IPS-18a (cell line): ENCODE results near the gene CFAP161.

Experiments
- H3K27ac ChIP-seq: one replicate; pipeline ENCODE4 v1.5.1; 2013; ENCODE audit warnings: low read length
- H3K27me3 ChIP-seq: one replicate; pipeline ENCODE4 v1.6.1; 2013; ENCODE audit warnings: mild to moderate bottlenecking, low read length; ENCODE audit not compliant: control insufficient read depth, insufficient read depth
- H3K36me3 ChIP-seq: one replicate; pipeline ENCODE4 v1.6.1; 2013; ENCODE audit warnings: low read depth, low read length; ENCODE audit not compliant: control insufficient read depth
- H3K4me1 ChIP-seq: one replicate; pipeline ENCODE4 v1.6.1; 2013; ENCODE audit warnings: low read depth, low read length; ENCODE audit not compliant: control insufficient read depth
- H3K4me3 ChIP-seq: one replicate; pipeline ENCODE4 v1.5.1; 2013; ENCODE audit warnings: low read length
- H3K9ac ChIP-seq: one replicate; pipeline ENCODE4 v1.6.1; 2013; ENCODE audit warnings: mild to moderate bottlenecking, low read length, moderate library complexity
- H3K9me3 ChIP-seq: one replicate; pipeline ENCODE4 v1.6.1; 2013; ENCODE audit warnings: low read depth, low read length; ENCODE audit not compliant: control insufficient read depth

CFAP161 gene

DNA sequence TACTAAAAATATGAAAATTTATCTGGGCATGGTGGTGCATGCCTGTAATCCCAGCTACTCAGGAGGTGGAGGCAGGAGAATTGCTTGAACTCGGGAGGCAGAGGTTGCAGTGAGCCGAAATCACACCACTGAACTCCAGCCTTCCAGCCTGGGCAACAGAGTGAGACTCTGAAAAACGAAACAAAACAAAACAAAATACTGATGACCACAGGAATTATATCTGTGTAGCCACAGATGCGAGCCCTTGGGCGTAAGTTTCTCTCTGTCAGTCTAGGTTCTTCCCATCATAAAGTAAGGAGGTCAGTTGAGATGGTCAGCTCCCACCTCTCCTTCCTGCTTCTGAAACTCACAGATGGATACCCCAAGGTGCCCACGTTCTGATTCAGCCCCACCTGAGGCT lies 37.7 kb upstream of the CFAP161 start:
- Histone ChIP-seq H3K4me3 (no peak overlapping the region), H3K4me1 (no peaks in the 10 kb centered on the region), H3K27ac (no peak overlapping the region), H3K36me3 (no peaks in the 10 kb centered on the region), H3K9me3 (no peaks in the 10 kb centered on the region), H3K27me3 (no peaks in the 10 kb centered on the region), H3K9ac (no peak overlapping the region)

DNA sequence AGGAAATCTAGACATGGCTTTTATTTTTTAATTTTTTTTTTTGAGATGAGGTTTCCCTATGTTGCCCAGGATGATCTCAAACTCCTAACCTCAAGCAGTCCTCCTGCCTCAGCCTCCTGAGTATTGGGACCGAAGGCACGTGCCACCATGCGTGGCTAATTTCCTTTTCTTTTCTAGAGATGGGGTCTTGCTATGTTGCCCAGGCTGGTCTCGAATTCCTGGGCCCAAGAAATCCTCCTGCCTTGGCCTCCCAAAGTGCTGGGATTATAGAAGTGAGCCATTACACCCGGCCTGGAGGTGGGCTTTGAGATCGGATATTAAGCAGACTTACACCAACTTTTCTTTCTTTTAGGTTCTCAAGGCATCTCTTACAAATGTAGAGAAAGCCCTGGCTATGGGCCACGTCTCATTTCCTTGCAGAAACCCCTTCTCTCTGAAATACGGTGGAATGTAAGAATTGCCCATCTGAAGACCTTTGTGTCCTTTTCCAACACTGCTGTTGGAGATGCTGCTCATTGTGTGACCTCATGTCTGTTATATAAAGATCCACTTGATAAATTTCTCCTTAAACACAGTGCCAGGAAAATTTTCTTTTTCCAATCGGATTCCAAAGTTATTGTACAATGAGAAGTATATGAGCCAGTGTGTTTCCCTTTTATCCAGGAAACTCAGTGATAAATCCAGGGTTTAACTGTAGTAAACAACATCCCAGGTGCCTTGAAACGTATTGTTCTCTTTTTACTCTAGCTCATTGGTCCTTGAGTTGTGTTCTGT lies 36.8 kb upstream of the CFAP161 start:
- H3K9ac ChIP-seq, result no peak overlapping the region
- H3K4me1 ChIP-seq, result no peaks in the 10 kb centered on the region
- no peak overlapping the region for H3K4me3 ChIP-seq
- no peaks in the 10 kb centered on the region for H3K9me3 ChIP-seq
- no peaks in the 10 kb centered on the region for H3K27me3 ChIP-seq
- no peaks in the 10 kb centered on the region for H3K36me3 ChIP-seq
- H3K27ac ChIP-seq, result no peak overlapping the region

DNA sequence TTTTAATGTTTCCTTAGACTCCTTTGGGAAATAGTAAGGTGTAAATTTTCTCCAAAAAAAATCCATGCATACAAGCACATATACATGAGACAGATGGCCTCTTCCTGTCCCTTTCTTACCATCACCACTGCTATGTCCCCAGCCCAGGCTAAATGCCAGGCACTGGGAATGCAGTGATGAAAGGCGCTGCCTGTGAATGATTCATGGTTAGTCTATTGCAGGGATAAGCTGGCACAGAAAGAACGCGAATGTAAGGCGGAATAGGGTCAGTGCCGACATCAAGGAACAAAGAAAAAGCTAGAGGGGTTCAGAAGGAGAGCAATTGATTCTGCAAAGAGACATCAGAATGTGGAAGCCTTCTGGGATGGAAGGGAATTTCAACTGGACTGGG lies 36.2 kb upstream of the CFAP161 start:
- Histone ChIP-seq H3K4me1 (no peaks in the 10 kb centered on the region), H3K27me3 (no peaks in the 10 kb centered on the region), H3K36me3 (no peaks in the 10 kb centered on the region), H3K27ac (no peak overlapping the region), H3K9me3 (no peaks in the 10 kb centered on the region), H3K4me3 (no peak overlapping the region), H3K9ac (no peak overlapping the region)

DNA sequence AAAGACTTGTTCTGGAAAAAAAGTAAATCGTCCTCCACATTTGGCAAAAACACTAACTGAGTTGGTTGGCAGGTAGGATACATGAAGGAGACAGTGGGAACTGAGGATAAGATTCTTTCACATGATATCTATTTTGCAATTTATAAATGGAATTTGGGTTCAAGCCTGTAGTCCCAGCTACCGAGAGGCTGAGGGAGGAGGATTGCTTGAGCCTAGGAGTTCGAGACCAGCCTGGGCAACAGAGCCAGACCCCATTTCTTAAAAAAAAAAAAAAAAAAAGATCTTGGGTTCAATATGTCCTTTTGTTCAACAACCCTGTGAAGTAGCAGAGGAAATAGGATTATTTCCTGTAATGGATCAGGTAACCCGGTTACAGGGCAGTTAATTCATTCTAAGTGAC lies 35.7 kb upstream of the CFAP161 start:
- no peak overlapping the region for H3K27ac ChIP-seq
- no peak overlapping the region for H3K9ac ChIP-seq
- H3K27me3 ChIP-seq, result no peaks in the 10 kb centered on the region
- no peaks in the 10 kb centered on the region for H3K9me3 ChIP-seq
- H3K36me3 ChIP-seq, result no peaks in the 10 kb centered on the region
- H3K4me1 ChIP-seq, result no peaks in the 10 kb centered on the region
- no peak overlapping the region for H3K4me3 ChIP-seq

DNA sequence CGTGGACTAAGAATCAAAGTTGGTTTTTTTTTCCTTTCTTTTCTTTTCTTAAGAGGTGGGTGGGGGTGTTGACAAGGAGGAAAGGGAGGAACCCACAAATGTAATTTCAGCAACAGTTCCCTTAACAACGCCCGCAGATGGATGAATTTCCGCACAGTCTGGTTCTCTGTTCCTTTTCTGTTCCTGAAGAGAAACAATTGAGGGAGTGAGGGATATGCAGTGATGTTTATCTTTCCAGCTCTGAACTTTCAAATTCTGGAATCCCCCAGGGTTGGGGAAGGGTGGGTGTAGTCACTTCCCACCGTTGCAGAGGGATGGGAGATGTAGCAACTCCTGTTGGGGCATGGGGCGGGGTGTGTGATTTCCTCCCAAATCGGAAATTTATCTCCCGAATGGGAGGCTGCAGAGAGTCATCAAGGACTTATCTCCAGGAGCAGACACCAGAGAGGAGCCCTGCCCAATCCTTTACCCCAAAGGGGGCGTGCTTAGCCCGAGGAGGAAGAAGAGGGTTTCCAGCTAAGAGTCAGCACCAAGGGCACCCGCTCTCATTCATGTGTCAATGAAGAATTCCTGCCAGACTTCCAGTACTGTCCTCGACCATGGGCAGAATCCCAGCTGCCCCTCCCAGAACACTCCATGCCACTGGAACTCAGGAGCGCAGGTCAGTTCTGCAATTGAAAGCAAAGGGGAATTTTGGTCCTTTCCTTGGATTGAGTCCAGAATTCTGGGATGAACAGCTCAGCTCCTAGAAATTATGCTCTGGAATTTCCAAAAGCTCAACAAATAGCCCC lies 35.0 kb upstream of the CFAP161 start:
- Histone ChIP-seq H3K27ac (no peak overlapping the region), H3K4me3 (no peak overlapping the region), H3K36me3 (no peaks in the 10 kb centered on the region), H3K27me3 (no peaks in the 10 kb centered on the region), H3K9me3 (no peaks in the 10 kb centered on the region), H3K9ac (no peak overlapping the region), H3K4me1 (no peaks in the 10 kb centered on the region)

DNA sequence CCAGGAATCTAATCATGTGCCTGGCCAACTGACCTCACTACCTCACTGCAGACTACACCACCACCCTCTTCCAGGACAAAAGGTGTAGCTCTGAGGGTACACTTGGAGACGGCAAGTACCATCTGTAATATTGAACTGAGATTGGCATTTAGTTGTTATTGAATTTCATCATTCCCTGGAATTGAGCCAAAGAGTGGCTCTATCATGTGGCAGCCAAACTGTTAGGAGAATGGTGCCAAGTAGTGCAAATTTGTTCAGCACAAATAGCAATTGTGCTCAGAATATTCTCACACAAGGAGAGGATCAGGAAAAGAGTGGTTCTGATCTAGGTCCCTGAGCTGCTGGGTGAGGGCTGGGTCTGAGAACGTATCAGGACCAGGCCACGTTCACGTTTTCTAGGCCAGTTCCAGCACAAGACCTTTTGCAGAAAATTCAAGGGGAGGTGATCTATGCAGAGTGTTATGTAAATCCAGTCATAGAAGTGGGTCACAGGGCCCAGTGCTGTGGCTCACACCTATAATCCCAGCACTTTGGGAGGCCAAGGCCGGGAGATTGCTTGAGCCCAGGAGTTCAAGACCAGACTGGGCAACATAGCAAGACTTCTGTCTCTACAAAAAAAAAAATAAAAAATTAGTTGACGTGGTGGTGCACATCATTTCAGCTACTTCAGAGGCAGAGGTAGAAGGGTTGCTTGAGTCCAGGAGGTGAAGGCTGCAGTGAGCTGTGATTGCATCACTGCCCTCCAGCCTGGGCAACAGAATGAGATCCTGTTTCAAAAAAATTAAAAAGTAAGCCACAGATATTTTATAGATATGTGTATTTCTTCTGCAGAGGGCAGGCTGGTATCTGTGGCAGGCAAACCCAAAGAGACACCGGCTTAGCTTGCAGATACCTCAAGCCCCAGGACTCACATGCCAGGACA lies 31.9 kb upstream of the CFAP161 start:
- Histone ChIP-seq H3K4me3 (no peak overlapping the region), H3K4me1 (no peaks in the 10 kb centered on the region), H3K9ac (no peak overlapping the region), H3K27ac (no peak overlapping the region), H3K9me3 (no peaks in the 10 kb centered on the region), H3K36me3 (no peaks in the 10 kb centered on the region), H3K27me3 (no peaks in the 10 kb centered on the region)

DNA sequence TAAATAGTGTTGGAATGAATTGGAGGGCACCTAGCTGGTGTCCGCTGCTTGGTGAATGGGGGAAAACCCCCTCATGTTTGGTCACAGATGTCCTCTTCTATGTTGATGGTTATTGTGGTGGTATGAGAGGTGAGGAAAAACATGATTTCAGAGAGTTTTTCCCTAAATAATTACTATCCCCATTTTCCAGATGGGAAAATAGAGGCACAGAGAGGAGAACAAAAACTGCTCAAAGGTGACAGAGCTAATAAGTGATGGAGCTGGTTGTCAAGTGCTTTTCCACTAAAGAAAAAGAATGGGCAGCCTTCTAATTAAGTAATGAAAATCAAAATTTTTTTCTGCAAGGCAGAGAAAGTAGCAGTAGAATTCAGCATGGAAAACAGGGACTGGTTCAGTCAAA lies 30.2 kb upstream of the CFAP161 start:
- Histone ChIP-seq H3K9me3 (no peaks in the 10 kb centered on the region), H3K27me3 (no peaks in the 10 kb centered on the region), H3K9ac (no peak overlapping the region), H3K4me1 (no peaks in the 10 kb centered on the region), H3K36me3 (no peaks in the 10 kb centered on the region), H3K27ac (no peak overlapping the region), H3K4me3 (no peak overlapping the region)

DNA sequence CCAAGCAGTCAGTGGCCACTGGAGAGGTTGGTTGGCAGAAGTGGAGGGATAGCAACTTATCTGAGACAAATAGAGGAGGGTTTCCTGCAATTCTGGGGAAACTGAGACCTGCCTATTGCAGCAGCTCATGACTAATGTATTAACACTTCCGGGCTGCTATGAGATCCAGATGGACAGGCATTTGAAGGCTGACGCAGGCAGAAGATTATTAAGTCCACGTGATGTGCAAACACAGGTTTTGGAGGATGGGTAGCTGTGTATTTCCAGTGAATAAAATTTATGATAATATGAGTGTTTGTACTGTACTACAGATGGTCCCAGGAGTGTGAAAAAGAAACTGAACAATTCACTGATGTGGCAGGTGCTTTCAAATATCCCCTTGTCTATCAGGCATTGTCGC lies 28.5 kb upstream of the CFAP161 start:
- H3K27me3 ChIP-seq, result no peaks in the 10 kb centered on the region
- no peak overlapping the region for H3K9ac ChIP-seq
- no peaks in the 10 kb centered on the region for H3K4me1 ChIP-seq
- no peaks in the 10 kb centered on the region for H3K9me3 ChIP-seq
- H3K4me3 ChIP-seq, result no peak overlapping the region
- H3K36me3 ChIP-seq, result no peaks in the 10 kb centered on the region
- no peak overlapping the region for H3K27ac ChIP-seq

DNA sequence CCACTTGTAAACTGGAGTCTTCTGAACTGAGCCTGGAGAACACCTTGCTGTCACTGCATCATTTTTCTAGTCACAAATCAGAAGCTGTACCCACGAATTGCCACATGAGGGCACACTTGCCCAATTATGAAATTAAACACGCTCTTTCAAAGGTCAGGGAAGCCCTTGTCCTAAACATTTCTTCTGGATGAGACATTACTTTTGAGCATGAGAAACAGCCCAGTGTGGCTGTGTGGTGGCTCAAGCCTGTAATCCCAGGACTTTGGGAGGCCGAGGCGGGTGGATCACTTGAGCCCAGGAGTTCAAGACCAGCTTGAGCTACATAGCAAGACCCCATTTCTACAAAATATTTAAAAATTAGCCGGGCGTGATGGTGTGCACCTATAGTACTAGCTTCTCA lies 27.5 kb upstream of the CFAP161 start:
- Histone ChIP-seq H3K4me1 (no peaks in the 10 kb centered on the region), H3K36me3 (no peaks in the 10 kb centered on the region), H3K27me3 (no peaks in the 10 kb centered on the region), H3K9ac (no peak overlapping the region), H3K4me3 (no peak overlapping the region), H3K27ac (no peak overlapping the region), H3K9me3 (no peaks in the 10 kb centered on the region)

DNA sequence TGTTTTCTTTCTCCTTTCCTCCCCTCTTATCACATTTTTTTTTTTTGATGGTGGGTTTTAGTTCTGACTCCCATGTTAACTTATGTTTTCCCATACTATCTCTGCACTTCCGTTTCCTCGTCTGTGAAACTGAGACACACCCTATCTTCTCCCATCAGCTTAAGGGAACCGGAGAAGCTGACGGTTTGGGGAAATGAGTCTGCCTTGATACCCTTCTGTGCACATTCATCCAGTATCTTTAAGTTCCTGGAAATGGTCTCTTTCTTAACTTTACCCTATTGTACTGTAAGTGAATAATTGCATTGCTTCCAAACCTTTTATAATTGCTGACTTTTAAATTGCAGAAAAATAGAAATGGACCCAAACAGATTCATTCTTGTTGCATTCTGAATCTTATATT lies 26.2 kb upstream of the CFAP161 start:
- Histone ChIP-seq H3K4me3 (no peak overlapping the region), H3K9me3 (no peaks in the 10 kb centered on the region), H3K27me3 (no peaks in the 10 kb centered on the region), H3K36me3 (no peaks in the 10 kb centered on the region), H3K4me1 (no peaks in the 10 kb centered on the region), H3K9ac (no peak overlapping the region), H3K27ac (no peak overlapping the region)

DNA sequence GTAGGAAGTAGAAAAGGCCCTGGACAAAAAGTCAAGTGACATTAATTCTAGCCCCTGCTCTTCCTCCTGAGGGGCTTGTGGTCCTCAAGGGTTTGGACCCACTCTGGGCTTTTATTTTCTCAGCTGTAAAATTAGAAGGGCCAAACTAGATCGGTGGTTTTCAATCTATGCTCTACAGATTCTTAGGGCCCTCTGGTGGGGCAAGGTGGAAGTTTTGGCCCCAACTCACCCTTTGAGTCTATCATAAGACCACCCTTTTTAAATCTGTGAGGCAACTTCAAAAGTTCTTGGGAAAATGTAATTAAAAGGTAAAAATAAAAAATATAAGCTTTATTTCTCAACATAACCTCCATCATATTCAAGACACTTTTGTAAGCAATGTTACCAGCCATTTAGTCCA lies 25.6 kb upstream of the CFAP161 start:
- Histone ChIP-seq H3K36me3 (no peaks in the 10 kb centered on the region), H3K27ac (no peak overlapping the region), H3K4me1 (peaks cover 3% of the 10 kb centered on the region), H3K9ac (no peak overlapping the region), H3K4me3 (no peak overlapping the region), H3K9me3 (no peaks in the 10 kb centered on the region), H3K27me3 (no peaks in the 10 kb centered on the region)
